ENCODE data around the gene DYNC2H1. TPM values are rescaled to one million over a fixed set of nuclear protein-coding genes. Genes with fewer than 3 reads are reported as not detected.

DYNC2H1 gene
- total RNA-seq, 2 experiments from 2014 or later, result 1.3 to 2.0 TPM

DNA sequence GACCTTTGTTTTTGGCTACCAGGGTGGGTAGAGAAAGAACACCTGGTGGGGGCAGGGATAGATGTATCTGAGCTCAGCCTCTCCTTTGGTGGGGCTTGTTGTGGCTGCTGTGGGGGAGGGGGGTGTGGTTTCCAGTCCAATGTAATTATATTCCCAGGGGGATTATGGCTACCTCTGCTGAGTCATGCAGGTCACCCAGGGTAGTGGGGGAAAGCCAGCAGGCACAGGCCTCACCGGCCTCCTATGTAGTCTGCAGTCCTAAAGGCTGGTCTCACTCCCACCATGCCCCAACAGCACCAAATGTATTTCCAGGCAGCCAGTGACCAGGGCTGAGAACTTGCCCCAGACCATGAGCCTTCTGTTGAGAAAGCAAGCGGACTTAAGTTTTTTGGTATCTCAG is 119.6 kb downstream of the DYNC2H1 start:
- ChIA-PET CTCF (no interaction called here), POLR2A (no interaction called here)
- H3K9me3 Mint-ChIP-seq, result no peaks in the 10 kb centered on the region
- no peak for DNase-seq
- no peak for ATAC-seq
- H3K27me3 Mint-ChIP-seq, result no peaks in the 10 kb centered on the region
- no peak overlapping the region for H3K27ac Mint-ChIP-seq
- H3K4me1 Mint-ChIP-seq (ENCODE audit: low read depth), result no peaks in the 10 kb centered on the region
- intact Hi-C loops (cut with micrococcal nuclease), result no loop called here
- no peaks in the 10 kb centered on the region for H3K36me3 Mint-ChIP-seq (ENCODE audit: low read depth)
- TF ChIP-seq, protein P1, sequence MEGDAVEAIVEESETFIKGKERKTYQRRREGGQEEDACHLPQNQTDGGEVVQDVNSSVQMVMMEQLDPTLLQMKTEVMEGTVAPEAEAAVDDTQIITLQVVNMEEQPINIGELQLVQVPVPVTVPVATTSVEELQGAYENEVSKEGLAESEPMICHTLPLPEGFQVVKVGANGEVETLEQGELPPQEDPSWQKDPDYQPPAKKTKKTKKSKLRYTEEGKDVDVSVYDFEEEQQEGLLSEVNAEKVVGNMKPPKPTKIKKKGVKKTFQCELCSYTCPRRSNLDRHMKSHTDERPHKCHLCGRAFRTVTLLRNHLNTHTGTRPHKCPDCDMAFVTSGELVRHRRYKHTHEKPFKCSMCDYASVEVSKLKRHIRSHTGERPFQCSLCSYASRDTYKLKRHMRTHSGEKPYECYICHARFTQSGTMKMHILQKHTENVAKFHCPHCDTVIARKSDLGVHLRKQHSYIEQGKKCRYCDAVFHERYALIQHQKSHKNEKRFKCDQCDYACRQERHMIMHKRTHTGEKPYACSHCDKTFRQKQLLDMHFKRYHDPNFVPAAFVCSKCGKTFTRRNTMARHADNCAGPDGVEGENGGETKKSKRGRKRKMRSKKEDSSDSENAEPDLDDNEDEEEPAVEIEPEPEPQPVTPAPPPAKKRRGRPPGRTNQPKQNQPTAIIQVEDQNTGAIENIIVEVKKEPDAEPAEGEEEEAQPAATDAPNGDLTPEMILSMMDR (IDR thresholded peaks at IDR 0.05), result no peak
- no peak overlapping the region for H3K4me3 Mint-ChIP-seq

DNA sequence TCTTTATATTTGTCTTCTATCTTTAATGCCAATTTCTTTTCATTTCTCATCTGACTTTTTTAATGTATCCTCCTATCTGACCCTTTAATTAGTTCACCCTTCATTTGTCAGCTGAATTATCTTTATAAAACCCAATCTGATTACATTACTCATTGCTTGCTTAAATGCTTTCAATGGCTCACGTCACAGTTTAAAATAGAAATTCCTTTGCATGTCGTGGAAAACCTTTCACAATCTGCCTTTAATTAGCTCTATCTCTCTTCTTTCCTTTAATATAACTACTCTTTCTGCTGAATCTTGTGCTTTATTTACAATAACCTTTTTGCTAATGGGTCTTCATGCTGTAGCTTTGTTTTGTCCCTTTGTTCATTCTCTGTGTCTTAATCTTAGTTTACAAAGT is 125.7 kb downstream of the DYNC2H1 start:
- TF ChIP-seq, protein P1 (IDR thresholded peaks at IDR 0.05), result no peak
- ATAC-seq (no peak), DNase-seq (no peak)
- ChIA-PET POLR2A (no interaction called here), CTCF (no interaction called here)
- H3K9me3 Mint-ChIP-seq, result no peaks in the 10 kb centered on the region
- H3K36me3 Mint-ChIP-seq (ENCODE audit: low read depth), result no peaks in the 10 kb centered on the region
- H3K4me1 Mint-ChIP-seq (ENCODE audit: low read depth), result no peaks in the 10 kb centered on the region
- intact Hi-C loops (cut with micrococcal nuclease), result no loop called here
- no peaks in the 10 kb centered on the region for H3K27me3 Mint-ChIP-seq
- no peak overlapping the region for H3K4me3 Mint-ChIP-seq
- no peak overlapping the region for H3K27ac Mint-ChIP-seq

DNA sequence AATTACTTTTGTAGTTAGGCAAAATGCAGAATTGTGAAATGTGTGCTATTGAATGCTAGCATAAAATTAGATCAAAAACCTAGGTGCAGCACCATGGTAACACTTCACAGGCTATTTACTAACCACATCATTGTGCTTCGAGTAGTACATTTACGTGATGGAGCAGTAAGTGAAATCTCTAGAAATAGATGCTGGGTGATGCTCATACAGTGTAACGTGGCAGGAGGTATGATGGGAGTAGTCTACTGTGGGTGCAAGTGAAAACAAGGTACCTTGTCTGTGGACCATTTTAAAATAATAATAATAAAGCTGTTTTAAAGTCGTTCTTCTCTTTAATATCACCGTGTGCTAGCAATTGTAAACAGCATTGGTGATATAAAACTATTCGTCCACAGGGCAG is 132.3 kb downstream of the DYNC2H1 start:
- H3K9me3 Mint-ChIP-seq, result no peaks in the 10 kb centered on the region
- ATAC-seq, result no peak
- no peak for DNase-seq
- H3K4me3 Mint-ChIP-seq, result no peak overlapping the region
- no peak overlapping the region for H3K27ac Mint-ChIP-seq
- ChIA-PET CTCF (no interaction called here), POLR2A (no interaction called here)
- TF ChIP-seq, protein P1 (IDR thresholded peaks at IDR 0.05), result no peak
- no peaks in the 10 kb centered on the region for H3K27me3 Mint-ChIP-seq
- H3K36me3 Mint-ChIP-seq (ENCODE audit: low read depth), result no peaks in the 10 kb centered on the region
- H3K4me1 Mint-ChIP-seq (ENCODE audit: low read depth), result no peaks in the 10 kb centered on the region
- intact Hi-C loops (cut with micrococcal nuclease), result no loop called here

DNA sequence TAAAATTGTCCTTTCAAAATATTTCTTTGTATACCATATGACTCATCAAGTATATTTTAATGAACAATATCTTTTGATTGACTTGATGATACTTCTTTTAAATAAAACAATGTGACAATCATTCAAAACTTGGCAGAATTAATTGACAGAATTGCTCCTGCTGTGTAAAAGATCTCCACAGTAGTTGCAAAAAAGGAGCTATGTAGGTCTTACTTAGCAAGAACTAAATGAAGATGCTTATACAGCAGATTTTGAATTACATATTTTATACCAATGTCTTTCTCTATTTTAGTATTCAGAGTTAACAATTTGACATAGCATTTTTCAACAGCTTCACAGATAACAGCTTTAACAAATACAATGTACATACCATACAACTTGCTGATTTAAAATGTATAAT is 144.9 kb downstream of the DYNC2H1 start:
- Mint-ChIP-seq H3K4me3 (no peak overlapping the region), H3K27me3 (no peaks in the 10 kb centered on the region), H3K4me1 (ENCODE audit: low read depth) (no peaks in the 10 kb centered on the region), H3K9me3 (no peaks in the 10 kb centered on the region), H3K36me3 (ENCODE audit: low read depth) (no peaks in the 10 kb centered on the region), H3K27ac (no peak overlapping the region)
- no peak for DNase-seq
- TF ChIP-seq, protein P1 (IDR thresholded peaks at IDR 0.05), result no peak
- CTCF ChIA-PET, result no interaction called here
- no peak for ATAC-seq
- POLR2A ChIA-PET, result no interaction called here
- intact Hi-C loops (cut with micrococcal nuclease), result no loop called here

DNA sequence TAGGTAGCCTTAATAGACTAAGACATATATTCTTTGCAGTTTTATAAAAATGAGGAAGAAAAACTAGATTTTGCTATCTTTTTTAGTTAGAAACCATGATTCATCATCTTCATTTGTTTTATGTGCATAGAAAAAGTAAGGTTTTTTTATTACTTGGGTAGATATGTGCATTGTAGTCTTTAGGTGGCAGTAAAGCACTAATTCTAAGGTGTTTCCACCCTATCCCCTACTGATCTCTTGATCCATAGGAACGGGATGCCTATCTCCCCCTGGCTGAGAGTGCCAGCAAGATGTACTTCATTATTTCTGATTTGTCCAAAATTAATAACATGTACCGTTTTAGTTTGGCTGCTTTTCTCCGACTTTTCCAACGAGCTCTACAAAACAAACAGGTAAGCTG is 148.1 kb downstream of the DYNC2H1 start:
- H3K4me1 Mint-ChIP-seq (ENCODE audit: low read depth), result no peaks in the 10 kb centered on the region
- ChIA-PET CTCF (interaction anchor here (0.9 kb wide), 1 partner anchor 352 kb away, joined by 3 read pairs; no protein-coding TSS in a partner anchor), POLR2A (no interaction called here)
- intact Hi-C loops (cut with micrococcal nuclease), result no loop called here
- no peaks in the 10 kb centered on the region for H3K36me3 Mint-ChIP-seq (ENCODE audit: low read depth)
- H3K4me3 Mint-ChIP-seq, result no peak overlapping the region
- no peaks in the 10 kb centered on the region for H3K9me3 Mint-ChIP-seq
- H3K27ac Mint-ChIP-seq, result no peak overlapping the region
- H3K27me3 Mint-ChIP-seq, result no peaks in the 10 kb centered on the region
- TF ChIP-seq, protein P1 (IDR thresholded peaks at IDR 0.05), result no peak
- no peak for ATAC-seq
- no peak for DNase-seq

Measured in activated CD8-positive, alpha-beta T cell treated with anti-CD3 and anti-CD28 coated beads for 36 hours (primary cell).